Mesenchymal stem cell (in vitro differentiated cells and primary cell): ENCODE measurements around the gene KIAA0825.

Experiments used
- DNase-seq: peaks from one replicate; pipeline ENCODE4 v3.0.0-alpha.2; 2013
- H2AFZ ChIP-seq: one replicate; pipeline ENCODE4 v1.6.1; 2013; ENCODE audit warnings: low read depth, mild to moderate bottlenecking, control low read depth, inconsistent platforms, low read length, moderate library complexity
- H2AK5ac ChIP-seq: 2 replicates; pipeline ENCODE4 v1.6.1; 2013; ENCODE audit warnings: low read length, moderate library complexity, mild to moderate bottlenecking, inconsistent platforms; ENCODE audit not compliant: severe bottlenecking
- H2BK120ac ChIP-seq: one replicate; pipeline ENCODE4 v1.6.1; 2013; ENCODE audit warnings: low read depth, mild to moderate bottlenecking, inconsistent platforms, low read length, moderate library complexity
- H2BK12ac ChIP-seq, 2 experiments: one replicate each; pipeline ENCODE4 v1.6.1; 2013; ENCODE audit warnings: inconsistent platforms in 2 of 2, low read length in 2 of 2, mild to moderate bottlenecking in 2 of 2, moderate library complexity in 2 of 2, control low read depth in 1 of 2
- H2BK15ac ChIP-seq: one replicate; pipeline ENCODE4 v1.6.1; 2013; ENCODE audit warnings: mild to moderate bottlenecking, low read depth, inconsistent platforms; ENCODE audit not compliant: poor library complexity, severe bottlenecking
- H2BK5ac ChIP-seq: 2 replicates; pipeline ENCODE4 v1.6.1; 2013; ENCODE audit warnings: low read depth, mild to moderate bottlenecking, low read length, control low read depth, inconsistent platforms; ENCODE audit not compliant: poor library complexity, severe bottlenecking
- H3K14ac ChIP-seq, 2 experiments: one replicate each; pipeline ENCODE4 v1.6.1; 2013; ENCODE audit warnings: inconsistent platforms in 2 of 2, low read length in 2 of 2, control low read depth in 1 of 2, mild to moderate bottlenecking in 1 of 2, moderate library complexity in 1 of 2
- H3K18ac ChIP-seq, 2 experiments: one replicate each; pipeline ENCODE4 v1.6.1; 2013; ENCODE audit warnings: inconsistent platforms in 2 of 2, low read length in 2 of 2, control low read depth in 1 of 2, low read depth in 1 of 2, mild to moderate bottlenecking in 1 of 2
- H3K23ac ChIP-seq, 2 experiments: one replicate each; pipeline ENCODE4 v1.6.1; 2013; ENCODE audit warnings: inconsistent platforms in 2 of 2, low read length in 2 of 2, mild to moderate bottlenecking in 2 of 2, moderate library complexity in 2 of 2, control low read depth in 1 of 2
- H3K27ac ChIP-seq: 2 replicates; pipeline ENCODE4 v1.5.1; 2013; ENCODE audit warnings: mild to moderate bottlenecking, moderate library complexity, low read length, control low read depth, inconsistent platforms; ENCODE audit not compliant: poor library complexity, severe bottlenecking
- H3K27me3 ChIP-seq, 2 experiments: 2 replicates each; pipeline versions ENCODE4 v1.6.1 to v1.7.0; 2013; ENCODE audit warnings: low read length in 2 of 2, mild to moderate bottlenecking in 2 of 2, moderate library complexity in 2 of 2, control low read depth in 1 of 2, inconsistent platforms in 1 of 2; ENCODE audit not compliant: control insufficient read depth in 1 of 2, insufficient read depth in 1 of 2
- H3K36me3 ChIP-seq, 2 experiments: 2 replicates each; pipeline versions ENCODE4 v1.6.1 to v1.7.0; 2013; ENCODE audit warnings: low read length in 2 of 2, control low read depth in 1 of 2, inconsistent platforms in 1 of 2, low read depth in 1 of 2, mild to moderate bottlenecking in 1 of 2; ENCODE audit not compliant: insufficient read depth in 2 of 2, control insufficient read depth in 1 of 2
- H3K4ac ChIP-seq, 2 experiments: one replicate each; pipeline ENCODE4 v1.6.1; 2013; ENCODE audit warnings: inconsistent platforms in 2 of 2, low read length in 2 of 2, mild to moderate bottlenecking in 2 of 2, moderate library complexity in 2 of 2, control low read depth in 1 of 2, low read depth in 1 of 2
- H3K4me1 ChIP-seq: 2 replicates; pipeline ENCODE4 v1.6.1; 2013; ENCODE audit warnings: low read depth, low read length, control low read depth; ENCODE audit not compliant: control insufficient read depth, insufficient read depth
- H3K4me2 ChIP-seq: 2 replicates; pipeline ENCODE4 v1.6.1; 2013; ENCODE audit warnings: low read length, mild to moderate bottlenecking, inconsistent platforms; ENCODE audit not compliant: poor library complexity, severe bottlenecking
- H3K4me3 ChIP-seq, 2 experiments: 2 replicates each; pipeline versions ENCODE4 v1.5.1 to v1.7.0; 2013; ENCODE audit warnings: low read length in 2 of 2, mild to moderate bottlenecking in 2 of 2, control low read depth in 1 of 2, low read depth in 1 of 2; ENCODE audit not compliant: insufficient read depth in 1 of 2
- H3K79me1 ChIP-seq: replicated peaks from 2 replicates; pipeline ENCODE4 v1.6.1; 2013; ENCODE audit warnings: mild to moderate bottlenecking, control low read depth, low read length, inconsistent platforms; ENCODE audit not compliant: poor library complexity, severe bottlenecking
- H3K9ac ChIP-seq: 2 replicates; pipeline ENCODE4 v1.7.0; 2013; ENCODE audit warnings: mild to moderate bottlenecking, low read length, moderate library complexity
- H3K9me3 ChIP-seq: 2 replicates; pipeline ENCODE4 v1.7.0; 2013; ENCODE audit warnings: mild to moderate bottlenecking, low read length; ENCODE audit not compliant: control insufficient read depth
- H4K8ac ChIP-seq: one replicate; pipeline ENCODE4 v1.6.1; 2013; ENCODE audit warnings: inconsistent platforms, mild to moderate bottlenecking, low read length, moderate library complexity
- H4K91ac ChIP-seq: one replicate; pipeline ENCODE4 v1.6.1; 2013; ENCODE audit warnings: mild to moderate bottlenecking, low read length, inconsistent platforms
- WGBS: methylation state at CpG from one replicate; pipeline ENCODE4 v1.1.7; 2013; ENCODE audit warnings: mixed read lengths; 5-methylcytosine and 5-hydroxymethylcytosine counted together

Gene KIAA0825

DNA sequence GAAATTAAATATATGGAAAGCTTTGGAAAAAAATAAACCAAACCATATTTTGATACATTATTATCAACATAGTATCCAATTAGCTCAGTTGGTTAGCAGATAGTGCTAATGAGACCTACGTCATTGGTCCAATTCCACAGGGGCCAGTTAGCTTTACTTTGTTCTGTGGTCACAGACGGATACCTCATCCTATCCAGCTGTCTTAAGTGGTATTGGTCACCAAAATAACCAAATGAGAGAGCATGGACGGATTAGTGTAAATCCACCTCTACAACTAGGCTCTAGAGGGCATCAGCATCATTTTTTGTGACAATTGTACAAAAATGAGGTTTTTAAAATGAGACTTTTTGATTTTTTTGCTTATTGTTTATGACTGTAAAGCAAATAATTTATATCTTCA, 364.2 kb downstream of the KIAA0825 start:
- 84% methylated on average over 2 of the region's 3 CpGs for WGBS

DNA sequence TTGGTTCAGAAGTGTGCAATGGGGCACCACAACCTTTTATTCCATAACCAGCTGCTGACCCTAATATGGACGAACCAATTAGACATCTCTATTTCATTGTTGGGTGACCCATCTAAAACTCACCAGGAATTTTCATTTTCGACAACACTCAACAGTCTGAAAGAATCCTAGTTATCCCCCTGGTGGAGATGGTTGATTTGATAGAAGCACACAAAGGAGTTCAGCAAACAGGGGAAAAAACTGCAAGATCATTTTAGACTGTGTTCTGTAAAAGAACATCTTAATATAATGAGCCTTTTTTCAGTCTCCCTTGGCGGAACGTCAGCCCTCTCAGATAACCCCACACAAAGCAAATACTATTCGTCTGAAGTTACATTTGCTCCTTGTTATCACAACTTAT, 367.4 kb downstream of the KIAA0825 start:
- Histone ChIP-seq H2AFZ (no peak overlapping the region), H3K9ac (no peak overlapping the region), H3K14ac (no peak overlapping the region), H2BK5ac (no peak overlapping the region), H3K79me1 (no peaks in the 10 kb centered on the region), H3K23ac (no peak overlapping the region), H3K4me1 (no peaks in the 10 kb centered on the region), H3K36me3 (no peaks in the 10 kb centered on the region), H3K4me2 (no peak overlapping the region), H3K18ac (no peak overlapping the region), H3K27ac (no peak overlapping the region), H2BK15ac (no peak overlapping the region), H3K4me3 (no peak overlapping the region), H4K91ac (no peak overlapping the region), H2BK120ac (no peak overlapping the region), H3K9me3 (no peaks in the 10 kb centered on the region), H3K4ac (no peak overlapping the region), H3K27me3 (no peaks in the 10 kb centered on the region), H4K8ac (no peak overlapping the region), H2BK12ac (no peak overlapping the region), H2AK5ac (no peak overlapping the region)
- DNase-seq: no peak
- 81% methylated on average over 3 of the region's 5 CpGs for WGBS

More for the DNA sequence above, 364.2 kb downstream of the KIAA0825 start:
- no peaks in the 10 kb centered on the region for H3K36me3 ChIP-seq
- no peak overlapping the region for H4K8ac ChIP-seq
- H3K27ac ChIP-seq: no peak overlapping the region
- no peak overlapping the region for H3K14ac ChIP-seq
- no peak overlapping the region for H3K18ac ChIP-seq
- no peak overlapping the region for H2AFZ ChIP-seq
- H3K79me1 ChIP-seq: no peaks in the 10 kb centered on the region
- no peaks in the 10 kb centered on the region for H3K9me3 ChIP-seq
- H3K23ac ChIP-seq: no peak overlapping the region
- no peak overlapping the region for H2AK5ac ChIP-seq
- H3K9ac ChIP-seq: no peak overlapping the region
- no peak overlapping the region for H3K4me2 ChIP-seq
- no peaks in the 10 kb centered on the region for H3K4me1 ChIP-seq
- no peak overlapping the region for H4K91ac ChIP-seq
- DNase-seq: no peak
- no peak overlapping the region for H2BK15ac ChIP-seq
- no peak overlapping the region for H3K4ac ChIP-seq
- no peak overlapping the region for H2BK5ac ChIP-seq
- H2BK120ac ChIP-seq: no peak overlapping the region
- no peak overlapping the region for H3K4me3 ChIP-seq
- no peaks in the 10 kb centered on the region for H3K27me3 ChIP-seq
- no peak overlapping the region for H2BK12ac ChIP-seq

DNA sequence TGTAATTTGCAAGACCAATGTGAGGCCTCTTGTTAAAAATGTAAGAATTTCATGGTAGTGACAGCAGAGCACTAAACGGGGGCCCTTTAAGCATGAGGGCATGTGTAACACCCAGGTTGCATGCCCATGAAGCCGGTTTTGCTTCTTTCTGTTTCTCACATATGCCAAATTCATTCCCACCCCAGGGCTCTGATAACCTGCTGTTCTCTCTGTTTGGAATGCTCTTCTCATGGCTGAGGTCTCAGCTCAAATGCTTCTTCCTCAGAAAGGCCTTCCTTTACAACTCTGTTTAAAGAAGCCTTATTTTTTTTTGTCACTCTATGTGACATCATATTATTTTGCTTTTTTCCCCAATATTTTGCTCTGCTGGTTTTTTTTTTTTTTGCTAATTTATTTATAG, 369.0 kb downstream of the KIAA0825 start:
- no peak for DNase-seq
- Histone ChIP-seq H3K4me1 (no peaks in the 10 kb centered on the region), H2BK5ac (no peak overlapping the region), H2BK15ac (no peak overlapping the region), H2BK12ac (no peak overlapping the region), H2BK120ac (no peak overlapping the region), H2AFZ (no peak overlapping the region), H3K9ac (no peak overlapping the region), H3K9me3 (no peaks in the 10 kb centered on the region), H3K36me3 (no peaks in the 10 kb centered on the region), H3K14ac (no peak overlapping the region), H3K4ac (no peak overlapping the region), H3K18ac (no peak overlapping the region), H3K23ac (no peak overlapping the region), H3K4me3 (no peak overlapping the region), H3K4me2 (no peak overlapping the region), H4K8ac (no peak overlapping the region), H2AK5ac (no peak overlapping the region), H3K27me3 (no peaks in the 10 kb centered on the region), H3K79me1 (no peaks in the 10 kb centered on the region), H3K27ac (no peak overlapping the region), H4K91ac (no peak overlapping the region)
- 69% methylated on average over 2 of the region's 2 CpGs for WGBS

DNA sequence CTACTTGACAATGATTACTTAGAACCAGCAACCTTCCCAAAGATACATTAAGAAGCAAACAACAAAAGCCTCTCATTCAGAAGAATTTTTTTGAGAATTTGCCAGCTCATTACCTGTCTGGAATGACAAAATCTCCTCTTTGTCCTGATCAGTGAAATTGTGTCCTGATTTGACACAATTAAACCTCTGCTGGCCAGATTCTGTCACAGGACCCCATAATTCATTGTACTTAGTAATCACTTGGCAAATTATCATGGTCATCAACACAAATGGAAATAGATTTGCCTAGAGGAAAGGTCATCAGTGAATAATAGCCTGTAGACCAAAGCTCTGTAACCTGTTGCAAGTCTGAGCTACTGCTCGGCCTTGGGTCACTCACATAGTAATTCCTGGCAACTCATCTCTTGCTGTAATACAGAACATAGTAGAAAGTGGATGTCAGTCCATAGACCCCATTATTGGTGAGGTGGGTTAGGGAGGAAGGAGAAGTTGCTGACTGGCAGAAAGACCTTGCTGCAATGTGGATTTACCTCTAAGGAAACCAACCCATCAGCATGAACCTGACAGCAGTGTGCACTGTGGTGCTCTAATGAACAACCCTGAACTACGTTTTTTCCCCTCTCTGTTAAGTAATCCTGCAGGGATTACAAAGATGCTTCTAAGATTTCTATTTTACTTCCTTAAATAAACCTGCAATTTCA, 370.1 kb downstream of the KIAA0825 start:
- no peaks in the 10 kb centered on the region for H3K27me3 ChIP-seq
- H2BK120ac ChIP-seq: no peak overlapping the region
- H4K8ac ChIP-seq: no peak overlapping the region
- H2BK5ac ChIP-seq: no peak overlapping the region
- H3K23ac ChIP-seq: no peak overlapping the region
- 77% methylated on average over 2 of the region's 2 CpGs for WGBS
- no peaks in the 10 kb centered on the region for H3K9me3 ChIP-seq
- no peak overlapping the region for H2BK15ac ChIP-seq
- no peak overlapping the region for H3K4ac ChIP-seq
- no peaks in the 10 kb centered on the region for H3K36me3 ChIP-seq
- H2AK5ac ChIP-seq: no peak overlapping the region
- H3K9ac ChIP-seq: no peak overlapping the region
- H2BK12ac ChIP-seq: no peak overlapping the region
- H3K18ac ChIP-seq: no peak overlapping the region
- no peaks in the 10 kb centered on the region for H3K4me1 ChIP-seq
- no peak overlapping the region for H3K14ac ChIP-seq
- no peak for DNase-seq
- no peak overlapping the region for H4K91ac ChIP-seq
- no peak overlapping the region for H3K27ac ChIP-seq
- H3K79me1 ChIP-seq: no peaks in the 10 kb centered on the region
- H2AFZ ChIP-seq: no peak overlapping the region
- H3K4me3 ChIP-seq: no peak overlapping the region
- no peak overlapping the region for H3K4me2 ChIP-seq
